ENCODE data around the gene WNT8B.

WNT8B gene, protein sequence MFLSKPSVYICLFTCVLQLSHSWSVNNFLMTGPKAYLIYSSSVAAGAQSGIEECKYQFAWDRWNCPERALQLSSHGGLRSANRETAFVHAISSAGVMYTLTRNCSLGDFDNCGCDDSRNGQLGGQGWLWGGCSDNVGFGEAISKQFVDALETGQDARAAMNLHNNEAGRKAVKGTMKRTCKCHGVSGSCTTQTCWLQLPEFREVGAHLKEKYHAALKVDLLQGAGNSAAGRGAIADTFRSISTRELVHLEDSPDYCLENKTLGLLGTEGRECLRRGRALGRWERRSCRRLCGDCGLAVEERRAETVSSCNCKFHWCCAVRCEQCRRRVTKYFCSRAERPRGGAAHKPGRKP

DNA sequence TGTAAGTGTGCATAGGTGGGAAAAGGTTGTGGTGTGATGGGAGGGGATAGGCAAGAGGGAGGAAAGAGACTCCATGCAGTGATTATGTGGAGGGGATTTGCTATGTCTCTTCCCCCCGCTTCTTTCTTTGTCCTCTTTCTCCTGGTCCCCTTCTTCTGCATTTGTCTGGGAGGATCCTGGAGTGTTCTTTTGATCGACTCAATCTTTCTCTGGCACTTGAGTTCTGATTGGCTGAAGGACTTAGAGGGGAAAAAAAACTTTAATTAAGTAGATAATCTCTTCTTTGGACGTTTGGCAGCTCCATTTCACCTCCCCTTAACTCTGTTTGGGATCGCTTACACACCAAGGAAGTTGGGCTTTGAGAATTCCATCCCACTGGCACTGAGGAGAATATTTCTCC is at the start of gene WNT8B:
WNT8B (plus strand) TSS at position 301 of the 400 bp plus-strand sequence. CDS start 160 bp downstream, outside the sequence.
- in situ Hi-C loops (cut with MboI; ENCODE audit: low sequenced_read_pairs): no loop called here

DNA sequence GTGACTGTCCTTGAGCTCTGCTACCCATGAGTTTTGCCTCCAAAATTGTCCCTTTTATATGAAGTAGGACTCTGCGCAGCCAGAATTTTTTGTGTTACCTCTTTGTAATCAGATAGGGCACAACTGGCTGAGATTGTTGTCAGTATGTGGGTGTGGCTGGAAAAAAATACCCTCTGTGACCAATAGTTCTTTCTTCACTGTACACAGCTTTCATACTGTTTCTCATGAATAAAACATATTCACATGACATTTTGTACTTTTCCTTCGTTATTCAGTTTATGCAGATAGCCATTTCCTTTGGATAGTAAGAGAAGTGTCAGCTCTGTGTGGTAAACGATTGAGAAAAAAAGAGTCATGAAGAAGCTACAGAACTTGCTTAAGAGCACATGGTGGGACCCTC is 49.6 kb upstream of the WNT8B start:
- in situ Hi-C loops (cut with MboI; ENCODE audit: low sequenced_read_pairs): no loop called here

DNA sequence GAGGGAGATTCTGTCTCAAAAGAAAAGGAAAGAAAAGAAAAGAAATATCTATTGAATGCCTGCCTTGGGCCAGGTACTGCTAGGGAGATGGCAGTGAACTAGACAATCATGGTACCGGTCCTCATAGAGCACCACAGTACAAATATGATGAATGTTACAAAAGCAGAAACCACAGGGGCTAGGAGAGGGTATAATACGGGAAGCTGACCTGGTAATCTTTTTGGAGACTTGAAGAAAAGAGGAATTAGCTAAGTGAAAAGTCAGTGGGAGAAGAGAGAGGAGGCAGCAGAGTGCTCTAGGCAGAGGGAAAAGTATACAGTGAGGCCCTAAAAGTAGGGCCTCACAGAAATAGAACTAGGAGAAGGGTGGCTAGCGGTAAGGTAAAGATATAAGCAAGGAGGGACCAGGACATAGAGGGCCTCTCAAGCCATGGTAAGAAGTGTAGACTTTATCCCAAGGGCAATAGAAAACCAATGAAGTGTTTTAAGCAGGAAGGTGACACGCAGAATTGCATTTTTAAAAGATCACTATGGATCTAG is 42.8 kb upstream of the WNT8B start:
- in situ Hi-C loops (cut with MboI; ENCODE audit: low sequenced_read_pairs): no loop called here

DNA sequence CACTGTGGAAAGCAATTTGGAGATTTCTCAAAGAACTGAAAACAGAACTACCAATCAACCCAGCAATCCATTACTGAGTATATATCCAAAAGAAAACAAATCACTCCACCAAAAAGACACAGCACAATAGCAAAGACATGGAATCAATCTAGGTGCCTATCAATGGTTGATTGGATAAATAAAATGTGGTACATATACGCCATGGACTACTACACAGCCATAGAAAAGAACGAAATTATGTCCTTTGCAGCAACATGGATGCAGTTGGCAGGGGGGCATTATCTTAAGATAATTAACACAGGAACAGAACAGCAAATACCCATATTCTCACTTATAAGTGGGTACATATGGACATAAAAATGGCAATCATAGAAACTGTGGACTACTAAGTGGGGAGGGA is 35.4 kb upstream of the WNT8B start:
- in situ Hi-C loops (cut with MboI; ENCODE audit: low sequenced_read_pairs): no loop called here

DNA sequence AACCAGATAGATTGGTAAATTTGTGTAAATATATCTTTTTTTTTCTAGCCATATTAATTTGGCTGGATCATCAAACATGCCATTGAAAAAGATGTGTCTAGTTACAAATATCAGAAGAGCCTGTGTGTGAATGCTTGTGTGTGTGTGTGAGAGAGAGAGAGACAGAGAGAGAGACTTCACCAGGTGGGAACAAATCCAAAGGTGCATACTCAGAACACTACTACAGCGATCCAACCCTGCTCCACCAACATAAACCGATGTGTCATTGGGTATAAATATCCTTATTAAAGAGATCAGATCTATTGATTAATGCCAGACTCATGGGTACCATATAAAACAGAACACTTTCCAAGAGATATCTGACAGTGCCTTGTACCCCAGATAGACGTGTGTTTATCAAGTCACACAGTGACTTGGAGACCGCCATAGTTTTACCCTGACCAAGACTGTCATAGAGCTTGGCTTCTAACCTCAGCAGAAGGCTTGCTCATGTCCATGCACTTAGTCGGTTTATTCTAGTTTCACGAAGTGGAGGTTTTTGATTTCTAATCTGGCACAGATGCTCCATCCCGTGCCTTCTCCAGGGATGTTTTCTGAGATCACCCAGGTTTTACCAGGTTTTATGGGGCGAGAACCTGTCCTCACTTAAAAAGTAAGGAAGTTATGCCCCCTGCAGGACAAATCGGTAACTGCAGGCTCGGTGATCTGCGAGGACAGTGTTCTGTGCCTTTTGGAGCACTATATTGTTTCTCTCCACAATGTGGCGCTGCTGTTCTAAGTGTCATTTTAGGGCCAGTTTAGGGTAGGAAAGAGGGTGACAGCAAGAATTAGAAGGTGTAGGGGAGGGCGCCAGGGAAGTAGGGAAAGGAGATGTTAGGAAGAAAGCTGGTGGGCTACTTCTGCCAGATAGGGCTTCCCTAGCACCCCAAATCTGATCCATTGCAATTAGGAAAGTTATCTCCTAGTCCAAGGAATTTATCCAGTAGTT is 29.3 kb upstream of the WNT8B start:
- in situ Hi-C loops (cut with MboI; ENCODE audit: low sequenced_read_pairs): loop anchor here (10.0 kb wide), 1 partner anchor 89 kb away; the partner anchor contains the start of gene SCD

DNA sequence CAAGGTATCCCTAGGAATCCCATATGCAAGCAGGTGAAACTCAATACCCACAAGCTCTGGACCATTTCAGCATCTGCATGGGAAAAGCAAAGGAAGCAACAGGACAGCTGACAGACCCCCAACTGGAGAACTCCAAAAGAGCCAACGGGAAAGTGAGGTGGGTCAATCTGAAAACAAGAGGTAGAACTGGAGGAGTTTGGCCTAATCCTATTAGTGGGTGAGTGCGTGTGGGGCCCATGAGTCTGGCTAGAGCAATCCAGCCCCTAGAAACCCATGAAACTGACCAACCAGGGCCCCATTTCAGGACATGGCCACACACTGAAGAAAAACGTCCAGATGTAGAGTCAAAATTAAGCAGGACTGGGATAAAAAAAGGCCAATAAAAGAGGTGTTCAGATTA is 26.6 kb upstream of the WNT8B start:
- in situ Hi-C loops (cut with MboI; ENCODE audit: low sequenced_read_pairs): loop anchor here (10.0 kb wide), 1 partner anchor 91 kb away; the partner anchor contains the start of gene SCD

DNA sequence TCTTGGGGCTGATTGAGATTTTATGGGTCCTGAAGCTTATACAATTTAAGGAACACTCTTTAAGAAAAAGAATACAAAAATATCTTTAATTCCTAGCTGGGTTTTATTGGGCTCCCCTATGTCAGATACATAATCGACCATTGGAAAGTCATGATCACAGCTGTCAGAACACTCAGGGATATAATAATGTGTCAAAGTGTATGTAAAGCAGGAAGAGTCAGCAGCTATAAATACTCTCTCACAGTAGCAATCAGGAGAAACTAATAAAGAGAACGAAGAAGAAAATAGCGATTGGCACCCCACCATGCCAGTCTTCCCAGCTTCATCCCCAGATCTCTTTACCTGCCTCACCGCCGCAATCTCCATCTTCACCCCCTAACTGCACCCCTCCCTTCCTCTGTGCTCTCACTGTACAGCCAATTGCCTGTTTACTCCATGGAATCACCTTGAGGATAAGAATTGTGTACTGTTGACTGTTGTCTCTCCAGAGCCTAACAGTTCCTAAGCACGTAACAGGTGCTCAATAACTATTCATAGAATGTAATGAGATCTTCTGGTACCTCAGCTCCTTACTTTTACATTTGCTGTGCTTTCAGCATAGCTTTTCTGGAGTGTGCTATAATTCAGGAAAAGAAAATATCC is 24.0 kb upstream of the WNT8B start:
- in situ Hi-C loops (cut with MboI; ENCODE audit: low sequenced_read_pairs): loop anchor here (10.0 kb wide), 1 partner anchor 94 kb away; the partner anchor contains the start of gene SCD

DNA sequence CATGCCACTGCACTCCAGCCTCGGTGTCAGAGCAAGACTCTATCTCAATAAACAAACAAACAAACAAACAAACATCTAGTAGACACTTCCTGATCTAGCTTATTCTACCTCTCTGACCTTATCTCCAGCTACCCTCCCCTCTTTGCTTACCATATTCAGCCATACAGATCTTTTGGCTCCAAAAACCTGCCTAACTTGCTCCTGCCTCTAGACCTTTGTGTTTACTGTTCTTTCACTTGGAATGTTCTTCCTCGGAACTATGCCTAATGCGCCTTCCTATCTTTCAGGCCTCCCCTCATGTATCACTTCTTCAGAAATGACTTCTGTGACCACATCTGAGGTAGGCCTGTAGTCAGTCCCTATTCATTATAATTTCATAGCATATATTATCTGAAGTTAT is 20.3 kb upstream of the WNT8B start:
- in situ Hi-C loops (cut with MboI; ENCODE audit: low sequenced_read_pairs): no loop called here

DNA sequence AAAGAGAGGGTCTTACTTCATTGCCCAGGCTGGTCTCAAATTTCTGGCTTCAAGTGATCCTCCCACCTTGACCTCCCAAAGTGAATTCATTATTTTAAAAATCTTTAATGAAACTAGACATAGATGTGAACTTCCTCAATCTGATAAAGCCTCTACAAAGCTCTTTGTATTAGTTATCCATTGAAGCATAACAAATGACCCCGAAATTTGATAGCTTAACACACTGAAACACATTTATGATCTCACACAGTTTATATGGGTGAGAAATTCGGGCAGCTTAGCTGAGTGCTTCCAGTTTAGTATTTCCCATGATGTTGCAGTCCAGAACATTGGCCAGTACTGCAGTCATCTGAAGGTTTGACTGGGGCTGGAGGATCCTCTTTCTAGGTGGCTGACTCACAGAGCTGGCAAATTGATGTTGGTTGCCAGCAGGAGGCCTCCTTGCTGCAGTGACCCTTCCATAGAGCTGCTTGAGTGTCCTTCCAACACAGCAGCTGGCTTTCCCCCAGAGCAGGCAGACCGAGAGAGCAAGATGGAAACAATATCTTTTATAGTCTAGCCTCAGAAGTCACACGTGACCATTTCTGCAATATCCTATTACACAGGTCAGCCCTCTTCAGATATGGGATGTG is 16.6 kb upstream of the WNT8B start:
- in situ Hi-C loops (cut with MboI; ENCODE audit: low sequenced_read_pairs): no loop called here

DNA sequence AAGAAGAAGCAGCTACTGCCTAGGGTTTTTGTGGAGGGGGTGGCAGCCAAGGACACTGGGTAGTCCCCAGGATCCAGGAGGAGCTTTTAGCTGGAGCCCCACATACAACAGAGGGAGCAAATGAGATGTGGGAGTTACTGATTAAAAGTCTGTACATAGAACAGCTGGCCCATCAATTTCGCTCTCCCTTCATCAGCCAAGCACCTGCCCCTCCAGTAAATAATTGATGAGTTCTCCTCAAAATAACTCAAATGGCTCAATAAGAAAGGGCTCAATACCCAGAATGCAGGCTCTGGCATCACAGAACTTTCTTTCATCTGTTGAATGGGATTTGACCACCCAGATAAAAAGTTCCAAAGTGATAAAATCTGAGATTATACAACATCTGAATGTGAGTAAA is 15.1 kb upstream of the WNT8B start:
- in situ Hi-C loops (cut with MboI; ENCODE audit: low sequenced_read_pairs): no loop called here

DNA sequence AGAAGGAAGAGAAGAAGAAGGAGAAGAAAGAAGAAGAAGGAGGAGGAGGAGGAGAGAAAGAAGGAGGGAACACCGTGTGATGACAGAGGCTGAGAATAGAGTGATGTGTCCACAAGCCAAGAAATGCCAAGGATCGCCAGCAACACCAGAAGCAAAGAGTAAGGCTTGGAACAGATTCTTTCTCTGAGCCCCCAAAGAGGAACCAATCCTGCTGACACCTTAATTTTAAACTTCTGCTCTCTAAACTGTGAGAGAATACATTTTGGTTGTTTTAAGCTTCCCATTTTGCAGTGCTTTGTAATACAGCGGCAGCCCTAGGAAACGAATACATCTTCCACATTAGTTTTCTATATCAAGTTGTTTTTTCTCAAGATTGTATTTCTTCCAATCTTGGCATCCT is 13.9 kb upstream of the WNT8B start:
- in situ Hi-C loops (cut with MboI; ENCODE audit: low sequenced_read_pairs): no loop called here

DNA sequence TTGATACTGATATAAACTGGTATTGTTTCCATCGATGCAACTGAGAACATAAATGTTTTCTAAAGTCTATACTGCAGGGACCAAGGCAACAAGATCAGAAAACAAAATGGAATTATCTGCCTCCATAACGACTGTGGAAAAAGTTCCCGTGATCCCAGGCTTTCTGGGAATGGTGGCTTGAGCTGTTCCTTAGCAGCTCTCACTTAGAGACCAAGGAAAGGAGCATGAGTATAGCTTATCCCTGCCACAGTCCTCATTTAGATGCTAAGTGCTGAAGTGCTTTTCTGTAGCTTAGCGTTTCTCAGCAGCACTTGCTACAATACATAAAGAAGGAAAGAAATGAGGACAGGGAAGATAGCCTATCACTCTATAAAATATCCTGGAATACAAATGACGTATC is 5.5 kb downstream of the WNT8B start:
- in situ Hi-C loops (cut with MboI; ENCODE audit: low sequenced_read_pairs): no loop called here

DNA sequence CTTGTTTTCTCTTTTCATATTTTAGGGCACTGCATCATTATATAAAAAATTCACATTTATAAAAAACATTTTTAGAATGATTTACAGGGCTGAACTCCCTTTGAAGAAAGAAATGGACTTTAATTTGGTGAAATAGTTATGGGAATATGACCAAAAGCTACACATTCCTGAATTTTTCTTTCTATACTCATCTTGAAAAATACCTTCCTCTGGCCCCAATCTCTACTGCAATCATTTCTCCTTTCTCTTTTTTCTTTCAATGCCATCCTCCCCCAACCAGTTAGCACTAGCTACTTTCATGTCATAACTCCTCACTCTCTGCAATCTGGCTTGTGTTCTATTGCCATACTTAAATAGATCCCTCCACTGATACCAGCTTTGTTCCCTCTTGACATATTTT is 6.2 kb downstream of the WNT8B start:
- in situ Hi-C loops (cut with MboI; ENCODE audit: low sequenced_read_pairs): no loop called here

DNA sequence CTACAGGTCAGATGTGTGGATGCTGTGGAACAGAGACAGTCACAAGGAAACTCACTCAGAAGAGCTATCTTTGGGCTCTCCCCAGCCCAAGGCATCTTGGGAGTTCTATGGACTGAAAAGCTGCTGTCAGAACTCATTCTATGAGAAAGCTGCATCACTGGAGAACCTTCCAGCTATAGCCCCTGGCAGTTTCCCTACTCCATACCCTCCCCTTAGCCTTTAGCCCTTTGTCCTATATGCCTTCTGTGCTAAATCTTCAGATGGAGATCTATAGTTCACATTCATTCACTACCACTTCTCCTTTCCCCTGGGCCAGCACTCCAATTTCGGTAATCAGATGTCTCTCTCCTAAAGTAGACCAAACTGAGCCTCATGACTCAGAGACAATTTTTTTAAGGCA is 6.9 kb downstream of the WNT8B start:
- in situ Hi-C loops (cut with MboI; ENCODE audit: low sequenced_read_pairs): no loop called here

DNA sequence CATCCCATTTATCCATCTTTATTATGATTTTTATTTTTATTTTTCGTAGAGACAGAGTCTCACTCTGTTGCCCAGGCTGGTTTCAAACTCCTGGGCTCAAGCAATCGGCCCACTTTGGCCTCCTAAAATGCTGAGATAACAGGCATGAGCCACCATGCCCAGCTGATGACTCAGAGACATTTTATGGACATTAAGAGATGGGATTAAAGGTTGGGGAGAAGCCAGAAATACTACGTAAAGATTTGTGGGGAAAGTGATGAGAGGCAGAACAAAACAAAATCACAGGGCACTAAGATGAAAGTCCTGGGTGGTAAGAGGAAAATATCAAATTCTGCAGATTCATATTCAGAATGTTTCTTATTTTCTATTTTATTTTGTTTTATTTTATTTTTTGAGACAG is 7.6 kb downstream of the WNT8B start:
- in situ Hi-C loops (cut with MboI; ENCODE audit: low sequenced_read_pairs): no loop called here

DNA sequence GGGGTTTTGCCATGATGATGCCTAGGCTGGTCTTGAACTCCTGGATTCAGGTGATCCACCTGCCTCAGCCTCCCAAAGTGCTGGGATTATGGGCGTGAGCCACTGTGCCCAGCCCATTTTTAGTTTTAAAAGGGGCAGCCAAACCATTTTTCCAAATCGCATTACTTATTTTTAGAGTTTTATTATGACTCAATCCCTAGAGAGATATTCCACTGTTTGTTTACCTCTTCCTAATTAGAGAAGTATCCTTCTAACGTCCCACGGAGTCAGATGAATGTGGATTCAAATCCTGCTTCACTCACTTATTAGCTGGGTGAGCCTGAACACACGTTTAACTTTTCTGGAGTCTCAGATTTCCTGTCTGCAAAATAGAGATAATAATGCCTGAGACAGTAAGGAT is 15.2 kb downstream of the WNT8B start:
- in situ Hi-C loops (cut with MboI; ENCODE audit: low sequenced_read_pairs): no loop called here

DNA sequence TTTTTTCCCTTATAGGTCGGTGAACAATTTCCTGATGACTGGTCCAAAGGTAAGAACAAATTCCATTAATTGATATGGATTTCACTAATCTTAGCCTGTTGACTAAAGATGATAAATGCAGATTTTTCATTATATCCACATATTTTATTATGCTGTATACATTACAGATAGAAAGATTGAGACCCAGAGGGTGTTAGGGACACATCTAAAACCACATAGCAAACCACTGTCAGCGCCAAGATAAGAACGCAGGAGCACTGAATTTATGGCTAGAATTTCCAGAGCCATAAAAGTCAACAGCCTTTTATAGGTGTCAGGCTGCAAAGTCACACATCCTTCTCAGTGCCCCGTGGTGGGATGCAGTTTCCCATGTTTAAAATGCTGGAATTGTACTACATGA is 16.2 kb downstream of the WNT8B start:
- in situ Hi-C loops (cut with MboI; ENCODE audit: low sequenced_read_pairs): no loop called here

DNA sequence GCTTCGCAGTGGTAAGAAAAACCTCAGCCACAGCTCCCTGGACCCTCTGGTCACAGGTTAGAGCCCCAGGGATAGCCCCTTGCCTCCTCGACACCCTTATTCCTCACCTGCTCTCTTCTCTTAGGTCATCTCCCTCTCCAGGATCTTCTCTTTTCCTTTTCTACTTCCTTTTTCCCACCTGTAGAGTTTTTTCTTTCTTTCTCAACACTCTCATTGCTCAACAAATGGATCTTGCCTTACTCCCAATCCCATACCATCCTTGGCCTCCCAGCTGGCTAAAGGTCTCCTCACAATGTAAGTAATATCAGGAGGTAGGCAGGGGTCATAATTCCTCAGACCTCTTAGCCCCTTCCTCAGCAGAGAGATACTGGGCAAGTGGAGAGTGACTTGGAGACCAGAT is 17.2 kb downstream of the WNT8B start:
- in situ Hi-C loops (cut with MboI; ENCODE audit: low sequenced_read_pairs): no loop called here

DNA sequence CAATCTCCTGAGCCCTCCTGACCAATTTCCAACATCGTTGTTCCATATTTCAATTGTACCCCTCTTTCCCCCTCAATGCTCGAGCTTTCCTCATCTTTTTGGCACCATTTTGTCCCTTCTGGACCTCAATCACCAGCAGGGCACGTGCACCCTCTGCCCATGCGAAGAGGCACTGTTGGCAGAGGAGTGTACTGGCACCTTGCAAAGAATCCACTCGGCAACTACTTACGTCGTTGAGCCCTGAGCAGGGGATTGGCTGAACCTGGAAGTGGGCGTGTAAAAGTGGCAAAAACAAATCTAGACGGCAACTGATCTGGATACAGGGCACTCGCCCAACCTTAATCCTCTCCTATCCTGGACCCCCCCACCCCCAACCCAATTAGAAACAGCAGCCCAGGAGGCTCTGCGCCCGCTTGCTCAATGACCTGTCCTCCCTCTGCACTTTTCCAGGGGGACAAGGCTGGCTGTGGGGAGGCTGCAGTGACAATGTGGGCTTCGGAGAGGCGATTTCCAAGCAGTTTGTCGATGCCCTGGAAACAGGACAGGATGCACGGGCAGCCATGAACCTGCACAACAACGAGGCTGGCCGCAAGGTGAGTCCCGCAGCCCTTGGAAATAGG is 18.8 kb downstream of the WNT8B start:
- in situ Hi-C loops (cut with MboI; ENCODE audit: low sequenced_read_pairs): no loop called here

DNA sequence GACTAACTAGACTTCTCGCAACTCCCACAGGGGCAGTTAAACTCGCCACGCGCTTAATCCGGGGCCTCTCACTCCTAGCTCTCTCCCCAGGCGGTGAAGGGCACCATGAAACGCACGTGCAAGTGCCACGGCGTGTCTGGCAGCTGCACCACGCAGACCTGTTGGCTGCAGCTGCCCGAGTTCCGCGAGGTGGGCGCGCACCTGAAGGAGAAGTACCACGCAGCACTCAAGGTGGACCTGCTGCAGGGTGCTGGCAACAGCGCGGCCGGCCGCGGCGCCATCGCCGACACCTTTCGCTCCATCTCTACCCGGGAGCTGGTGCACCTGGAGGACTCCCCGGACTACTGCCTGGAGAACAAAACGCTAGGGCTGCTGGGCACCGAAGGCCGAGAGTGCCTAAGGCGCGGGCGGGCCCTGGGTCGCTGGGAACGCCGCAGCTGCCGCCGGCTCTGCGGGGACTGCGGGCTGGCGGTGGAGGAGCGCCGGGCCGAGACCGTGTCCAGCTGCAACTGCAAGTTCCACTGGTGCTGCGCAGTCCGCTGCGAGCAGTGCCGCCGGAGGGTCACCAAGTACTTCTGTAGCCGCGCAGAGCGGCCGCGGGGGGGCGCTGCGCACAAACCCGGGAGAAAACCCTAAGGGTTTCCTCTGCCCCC is 19.5 kb downstream of the WNT8B start:
- in situ Hi-C loops (cut with MboI; ENCODE audit: low sequenced_read_pairs): no loop called here
